Measurements from ENCODE around the gene MTMR4.

- no peak for TF ChIP-seq CTCF (conservative IDR thresholded peaks at IDR 0.05; ENCODE audit: low read depth, low read length)
- no peak for TF ChIP-seq EZH2 (IDR thresholded peaks at IDR 0.05; ENCODE audit: borderline replicate concordance, low read depth, low read length, poor library complexity, severe bottlenecking)
Observed at GRCh38 chr17:58510075-58510474, 4.4 kb downstream of the MTMR4 start.
